Measurements from ENCODE around the gene ERVMER34-1.

ERVMER34-1 gene

GRCh38 chr4:52750819-52751486, at the start of gene ERVMER34-1:
Gene ERVMER34-1, minus strand, starts transcription at chr4:52751425. Its CDS starts 5,905 bp downstream, at chr4:52745520.
- peak; percentile 4 to 11 for DNase-seq

GRCh38 chr4:52799813-52800212, 48.6 kb upstream of the ERVMER34-1 start:
- DNase-seq, result no peak

GRCh38 chr4:52795533-52795932, 44.3 kb upstream of the ERVMER34-1 start:
- DNase-seq, result no peak

- DNase-seq, result no peak
These were observed 40.7 kb upstream of the ERVMER34-1 start for GRCh38 chr4:52791936-52792335.

- no peak for DNase-seq
These were observed 38.5 kb upstream of the ERVMER34-1 start for GRCh38 chr4:52789774-52790173.

- DNase-seq, result no peak
These were observed 37.6 kb upstream of the ERVMER34-1 start for GRCh38 chr4:52788806-52789205.

GRCh38 chr4:52783069-52783468, 31.8 kb upstream of the ERVMER34-1 start:
- no peak for DNase-seq

- DNase-seq, result no peak
These were observed 29.6 kb upstream of the ERVMER34-1 start for GRCh38 chr4:52780617-52781354.

- DNase-seq, result no peak
These were observed 29.0 kb upstream of the ERVMER34-1 start for GRCh38 chr4:52780206-52780605.

- no peak for DNase-seq
These were observed 9.0 kb upstream of the ERVMER34-1 start for GRCh38 chr4:52760256-52760655.

GRCh38 chr4:52755426-52755825, 4.2 kb upstream of the ERVMER34-1 start:
- DNase-seq, result no peak

GRCh38 chr4:52752936-52753335, 1.7 kb upstream of the ERVMER34-1 start:
- no peak for DNase-seq

GRCh38 chr4:52751487-52751911, 274 bp upstream of the ERVMER34-1 start:
- no peak for DNase-seq

GRCh38 chr4:52750213-52750612, 1.0 kb downstream of the ERVMER34-1 start:
- no peak for DNase-seq

- no peak for DNase-seq
These were observed 2.8 kb downstream of the ERVMER34-1 start for GRCh38 chr4:52748432-52748831.

- no peak for DNase-seq
These were observed 6.6 kb downstream of the ERVMER34-1 start for GRCh38 chr4:52744588-52744987.

- no peak for DNase-seq
These were observed 7.7 kb downstream of the ERVMER34-1 start for GRCh38 chr4:52743444-52744019.

- no peak for DNase-seq
These were observed 21.6 kb downstream of the ERVMER34-1 start for GRCh38 chr4:52729586-52729985.

- DNase-seq, result no peak
These were observed 22.5 kb downstream of the ERVMER34-1 start for GRCh38 chr4:52728691-52729240.

- no peak for DNase-seq
These were observed 24.2 kb downstream of the ERVMER34-1 start for GRCh38 chr4:52726826-52727580.

- peak; percentile 93 for DNase-seq
These were observed 29.0 kb downstream of the ERVMER34-1 start for GRCh38 chr4:52721968-52722815.

GRCh38 chr4:52718123-52718522, 33.1 kb downstream of the ERVMER34-1 start:
- no peak for DNase-seq

Measured in inflammatory macrophage treated with lipopolysaccharide for 1 hour (primary cell).